Choroid plexus epithelial cell (primary cell): Measurements from ENCODE around the gene NUDT5.

Source experiments
- DNase-seq: peaks from one replicate; pipeline ENCODE4 v3.0.0-alpha.2; 2010; ENCODE audit warnings: low read depth
- H3K4me3 ChIP-seq: 2 replicates; pipeline ENCODE4 v1.5.1; 2011; ENCODE audit warnings: low read depth, mild to moderate bottlenecking, control low read depth, low read length, moderate library complexity
- CTCF ChIP-seq: conservative IDR thresholded peaks from 2 replicates; pipeline ENCODE4 v1.5.1; 2011; ENCODE audit warnings: low read depth, mild to moderate bottlenecking, control low read depth, inconsistent platforms, low read length, moderate library complexity

The NUDT5 gene

GRCh38 chr10:12191715-12192114 lies 4.0 kb downstream of the NUDT5 start:
- no peak for DNase-seq
- no peak overlapping the region for H3K4me3 ChIP-seq
- no peak for TF ChIP-seq CTCF

- TF ChIP-seq CTCF, result no peak
- no peak overlapping the region for H3K4me3 ChIP-seq
- DNase-seq, result no peak
Measured at GRCh38 chr10:12189426-12189825, 6.3 kb downstream of the NUDT5 start.

GRCh38 chr10:12188656-12189055 lies 7.0 kb downstream of the NUDT5 start:
- H3K4me3 ChIP-seq, result no peak overlapping the region
- no peak for TF ChIP-seq CTCF
- no peak for DNase-seq

- TF ChIP-seq CTCF, result no peak
- H3K4me3 ChIP-seq, result no peak overlapping the region
- DNase-seq, result no peak
Measured at GRCh38 chr10:12187321-12187905, 8.3 kb downstream of the NUDT5 start.

GRCh38 chr10:12186323-12186722 lies 9.4 kb downstream of the NUDT5 start:
- TF ChIP-seq CTCF, result no peak
- DNase-seq, result no peak
- no peak overlapping the region for H3K4me3 ChIP-seq

- H3K4me3 ChIP-seq, result no peak overlapping the region
Measured at GRCh38 chr10:12184165-12184564, 11.5 kb downstream of the NUDT5 start.

More at GRCh38 chr10:12184165-12184564, 11.5 kb downstream of the NUDT5 start:
- no peak for TF ChIP-seq CTCF
- no peak for DNase-seq
